Thyroid gland (tissue), 4 donors: Measurements from ENCODE around the gene PTGS1.

ENCODE experiments used
- POLR2A ChIP-seq, 2 donors: fragments of 450-650 bp; IDR thresholded peaks; one replicate each; pipeline ENCODE4 v1.6.1; 2017; ENCODE audit warnings: antibody characterized with exemption in 2 of 2, mild to moderate bottlenecking in 2 of 2, moderate library complexity in 1 of 2
- TF ChIP-seq, protein P1 (sequence below), 6 experiments: fragments of 200-600 bp in 3 of 6; fragments of 450-650 bp in 3 of 6; sonication (generic) in 3 of 6; IDR thresholded peaks; one replicate each; pipeline ENCODE4 v1.5.1; 2016 to 2019; ENCODE audit warnings: antibody characterized with exemption in 6 of 6, mild to moderate bottlenecking in 2 of 6, inconsistent platforms in 1 of 6, moderate library complexity in 1 of 6

- TF ChIP-seq, protein P1, sequence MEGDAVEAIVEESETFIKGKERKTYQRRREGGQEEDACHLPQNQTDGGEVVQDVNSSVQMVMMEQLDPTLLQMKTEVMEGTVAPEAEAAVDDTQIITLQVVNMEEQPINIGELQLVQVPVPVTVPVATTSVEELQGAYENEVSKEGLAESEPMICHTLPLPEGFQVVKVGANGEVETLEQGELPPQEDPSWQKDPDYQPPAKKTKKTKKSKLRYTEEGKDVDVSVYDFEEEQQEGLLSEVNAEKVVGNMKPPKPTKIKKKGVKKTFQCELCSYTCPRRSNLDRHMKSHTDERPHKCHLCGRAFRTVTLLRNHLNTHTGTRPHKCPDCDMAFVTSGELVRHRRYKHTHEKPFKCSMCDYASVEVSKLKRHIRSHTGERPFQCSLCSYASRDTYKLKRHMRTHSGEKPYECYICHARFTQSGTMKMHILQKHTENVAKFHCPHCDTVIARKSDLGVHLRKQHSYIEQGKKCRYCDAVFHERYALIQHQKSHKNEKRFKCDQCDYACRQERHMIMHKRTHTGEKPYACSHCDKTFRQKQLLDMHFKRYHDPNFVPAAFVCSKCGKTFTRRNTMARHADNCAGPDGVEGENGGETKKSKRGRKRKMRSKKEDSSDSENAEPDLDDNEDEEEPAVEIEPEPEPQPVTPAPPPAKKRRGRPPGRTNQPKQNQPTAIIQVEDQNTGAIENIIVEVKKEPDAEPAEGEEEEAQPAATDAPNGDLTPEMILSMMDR (IDR thresholded peaks at IDR 0.05), result no peak
- TF ChIP-seq POLR2A (IDR thresholded peaks at IDR 0.05), result no peak
Measured at GRCh38 chr9:122381206-122381950, 10.6 kb downstream of the PTGS1 start.
